Measurements from ENCODE around the gene ABCA13.

ABCA13 gene

DNA sequence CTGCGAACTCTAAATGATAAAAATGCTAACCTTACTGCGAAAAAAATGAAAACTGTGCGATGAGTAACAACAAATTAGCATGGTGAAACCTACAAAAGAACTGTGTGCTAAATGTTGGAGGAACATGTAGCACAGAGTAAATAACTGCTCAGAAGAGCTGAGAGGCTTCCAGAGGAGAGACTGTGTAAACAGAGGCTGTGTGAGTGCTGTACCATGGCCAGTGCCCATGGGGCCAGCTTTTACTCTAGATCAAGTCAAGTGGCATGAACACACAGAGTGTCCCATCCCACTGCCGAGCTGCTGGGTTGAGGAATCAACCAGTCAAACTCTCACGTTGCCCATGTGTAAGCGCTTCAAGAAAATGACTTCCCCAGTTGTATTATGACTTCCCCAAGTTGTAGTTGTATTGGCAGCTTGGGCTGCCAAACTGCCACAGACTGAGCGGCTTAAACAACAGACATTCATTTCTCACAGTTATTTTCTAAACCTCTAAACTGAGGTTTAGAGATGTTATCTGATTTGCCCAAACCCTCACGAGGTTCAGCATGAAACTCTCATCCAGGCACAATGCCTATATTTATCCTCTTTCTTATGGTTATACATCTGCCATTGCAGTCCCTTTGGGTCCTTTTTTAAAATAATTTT, 270.7 kb downstream of the ABCA13 start:
- no peaks in the 10 kb centered on the region for H3K27me3 ChIP-seq (ENCODE audit: control insufficient read depth, insufficient read depth, low read length)
- H3K4me3 ChIP-seq (ENCODE audit: low read length) = no peak overlapping the region
- H3K9ac ChIP-seq (ENCODE audit: low read length) = no peak overlapping the region
- H3K36me3 ChIP-seq (ENCODE audit: control insufficient read depth, insufficient read depth, low read length) = no peaks in the 10 kb centered on the region
- H3K27ac ChIP-seq (ENCODE audit: low read depth, low read length) = no peak overlapping the region
- no peaks in the 10 kb centered on the region for H3K4me1 ChIP-seq (ENCODE audit: control insufficient read depth, insufficient read depth, low read length)

DNA sequence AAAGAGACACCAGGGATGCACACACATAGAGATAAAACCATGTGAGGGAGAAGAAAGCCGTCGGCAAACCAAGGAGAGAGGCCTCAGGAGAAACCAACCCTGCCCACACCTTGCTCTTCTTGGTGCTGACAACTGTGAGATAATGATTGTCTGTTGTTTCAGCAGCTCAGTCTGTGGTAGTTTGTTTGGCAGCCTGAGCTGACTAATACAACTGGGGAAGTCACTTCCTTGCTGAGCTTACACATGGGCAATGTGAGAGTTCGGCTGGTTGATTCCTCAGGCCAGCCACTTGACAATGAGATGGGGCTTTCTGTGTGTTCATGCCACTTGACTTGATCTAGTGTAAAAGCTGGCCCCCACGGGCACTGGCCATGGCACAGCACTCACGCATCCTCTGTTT, 271.8 kb downstream of the ABCA13 start:
- Histone ChIP-seq H3K4me3 (ENCODE audit: low read length) (no peak overlapping the region), H3K9ac (ENCODE audit: low read length) (no peak overlapping the region), H3K4me1 (ENCODE audit: control insufficient read depth, insufficient read depth, low read length) (no peaks in the 10 kb centered on the region)

DNA sequence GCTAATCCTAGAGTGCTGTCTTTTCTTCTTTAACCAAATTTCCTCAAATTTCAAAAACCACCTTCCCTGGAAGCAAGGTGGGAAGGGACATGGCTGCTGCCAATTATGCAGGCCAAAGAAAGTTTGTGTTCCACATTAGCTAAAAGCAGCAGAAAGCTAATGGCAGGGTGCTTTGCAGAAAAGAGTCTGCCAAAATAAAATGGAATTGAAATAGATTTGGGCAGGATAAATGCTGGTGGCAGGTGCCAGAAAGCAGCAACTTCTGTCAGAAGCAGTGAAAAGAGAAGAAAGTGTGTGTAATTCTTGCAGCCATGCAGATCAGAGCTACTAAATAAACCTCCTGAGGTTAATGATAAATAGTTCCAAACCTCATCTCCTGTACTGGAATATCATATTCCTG, 275.5 kb downstream of the ABCA13 start:
- H3K27ac ChIP-seq (ENCODE audit: low read depth, low read length) = no peak overlapping the region
- H3K4me1 ChIP-seq (ENCODE audit: control insufficient read depth, insufficient read depth, low read length) = no peaks in the 10 kb centered on the region
- no peaks in the 10 kb centered on the region for H3K27me3 ChIP-seq (ENCODE audit: control insufficient read depth, insufficient read depth, low read length)
- H3K36me3 ChIP-seq (ENCODE audit: control insufficient read depth, insufficient read depth, low read length) = no peaks in the 10 kb centered on the region
- H3K9ac ChIP-seq (ENCODE audit: low read length) = no peak overlapping the region
- no peak overlapping the region for H3K4me3 ChIP-seq (ENCODE audit: low read length)

More for the DNA sequence above, 271.8 kb downstream of the ABCA13 start:
- Histone ChIP-seq H3K36me3 (ENCODE audit: control insufficient read depth, insufficient read depth, low read length) (no peaks in the 10 kb centered on the region), H3K27me3 (ENCODE audit: control insufficient read depth, insufficient read depth, low read length) (no peaks in the 10 kb centered on the region), H3K27ac (ENCODE audit: low read depth, low read length) (no peak overlapping the region)

DNA sequence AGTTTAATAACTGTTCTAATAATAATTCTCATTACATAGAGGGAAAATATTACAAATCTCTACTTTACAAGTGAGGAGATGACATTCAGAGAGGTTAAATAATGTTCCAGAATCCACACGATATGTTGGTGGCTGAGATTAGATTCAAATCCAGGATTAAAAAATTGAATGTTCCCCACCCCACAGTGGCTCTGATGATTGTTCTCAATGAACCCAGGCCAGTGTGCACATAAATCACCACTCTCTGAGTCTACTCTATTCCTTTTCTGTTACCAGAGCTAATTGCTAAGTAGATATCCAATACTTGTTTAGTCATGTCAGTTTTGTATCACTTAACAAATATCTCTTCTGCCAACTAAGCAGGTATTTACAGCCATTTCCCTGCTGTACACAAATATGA, 281.0 kb downstream of the ABCA13 start:
- H3K36me3 ChIP-seq (ENCODE audit: control insufficient read depth, insufficient read depth, low read length) = no peaks in the 10 kb centered on the region
- H3K27me3 ChIP-seq (ENCODE audit: control insufficient read depth, insufficient read depth, low read length) = no peaks in the 10 kb centered on the region

DNA sequence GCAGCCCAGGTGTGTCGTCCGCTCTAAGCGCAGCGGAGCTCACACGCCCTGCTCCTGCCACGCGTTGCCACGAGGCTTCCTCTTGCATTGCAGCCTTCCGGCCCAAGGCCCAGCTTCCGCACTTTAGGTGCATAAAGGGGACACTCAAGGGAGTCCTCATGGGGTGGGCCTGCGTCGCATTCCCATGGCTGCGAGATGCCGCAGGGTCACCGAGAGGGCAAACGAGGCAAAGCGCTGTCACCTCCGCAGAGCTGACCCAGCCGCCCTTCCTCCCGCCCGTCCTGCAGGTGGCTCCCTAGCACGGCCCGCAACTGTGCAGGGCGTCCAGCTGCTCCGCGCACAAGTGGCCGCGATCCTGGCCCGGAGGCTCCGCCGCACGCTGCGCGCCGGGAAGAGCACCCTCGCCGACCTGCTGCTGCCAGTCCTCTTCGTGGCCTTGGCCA, 283.5 kb downstream of the ABCA13 start:
- H3K27me3 ChIP-seq (ENCODE audit: control insufficient read depth, insufficient read depth, low read length) = no peaks in the 10 kb centered on the region
- H3K4me3 ChIP-seq (ENCODE audit: low read length) = no peak overlapping the region
- no peaks in the 10 kb centered on the region for H3K4me1 ChIP-seq (ENCODE audit: control insufficient read depth, insufficient read depth, low read length)
- H3K36me3 ChIP-seq (ENCODE audit: control insufficient read depth, insufficient read depth, low read length) = no peaks in the 10 kb centered on the region
- H3K27ac ChIP-seq (ENCODE audit: low read depth, low read length) = no peak overlapping the region
- no peak overlapping the region for H3K9ac ChIP-seq (ENCODE audit: low read length)

More for the DNA sequence above, 281.0 kb downstream of the ABCA13 start:
- Histone ChIP-seq H3K9ac (ENCODE audit: low read length) (no peak overlapping the region), H3K27ac (ENCODE audit: low read depth, low read length) (no peak overlapping the region), H3K4me1 (ENCODE audit: control insufficient read depth, insufficient read depth, low read length) (no peaks in the 10 kb centered on the region), H3K4me3 (ENCODE audit: low read length) (no peak overlapping the region)

DNA sequence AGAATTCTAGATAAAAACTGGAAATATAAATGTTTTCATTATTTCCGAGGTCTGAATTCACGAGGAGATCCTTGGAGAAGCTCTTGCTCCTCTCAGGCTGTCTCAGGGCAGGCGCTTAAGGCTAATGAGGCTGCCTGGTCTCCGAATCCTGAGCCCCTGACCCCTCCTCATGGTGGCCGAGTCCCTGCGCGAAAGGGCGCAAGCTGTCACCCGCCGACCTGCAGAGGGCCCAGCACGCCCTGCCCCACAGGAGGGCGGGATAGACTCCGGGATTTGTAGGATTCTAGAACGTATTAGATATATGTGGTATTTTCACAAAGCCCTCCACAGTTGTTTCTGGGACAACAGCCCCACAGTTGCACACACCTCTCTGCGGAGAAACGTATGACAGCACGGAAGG, 284.1 kb downstream of the ABCA13 start:
- no peaks in the 10 kb centered on the region for H3K36me3 ChIP-seq (ENCODE audit: control insufficient read depth, insufficient read depth, low read length)
- no peak overlapping the region for H3K4me3 ChIP-seq (ENCODE audit: low read length)
- H3K27ac ChIP-seq (ENCODE audit: low read depth, low read length) = no peak overlapping the region
- no peak overlapping the region for H3K9ac ChIP-seq (ENCODE audit: low read length)
- no peaks in the 10 kb centered on the region for H3K4me1 ChIP-seq (ENCODE audit: control insufficient read depth, insufficient read depth, low read length)
- H3K27me3 ChIP-seq (ENCODE audit: control insufficient read depth, insufficient read depth, low read length) = no peaks in the 10 kb centered on the region

DNA sequence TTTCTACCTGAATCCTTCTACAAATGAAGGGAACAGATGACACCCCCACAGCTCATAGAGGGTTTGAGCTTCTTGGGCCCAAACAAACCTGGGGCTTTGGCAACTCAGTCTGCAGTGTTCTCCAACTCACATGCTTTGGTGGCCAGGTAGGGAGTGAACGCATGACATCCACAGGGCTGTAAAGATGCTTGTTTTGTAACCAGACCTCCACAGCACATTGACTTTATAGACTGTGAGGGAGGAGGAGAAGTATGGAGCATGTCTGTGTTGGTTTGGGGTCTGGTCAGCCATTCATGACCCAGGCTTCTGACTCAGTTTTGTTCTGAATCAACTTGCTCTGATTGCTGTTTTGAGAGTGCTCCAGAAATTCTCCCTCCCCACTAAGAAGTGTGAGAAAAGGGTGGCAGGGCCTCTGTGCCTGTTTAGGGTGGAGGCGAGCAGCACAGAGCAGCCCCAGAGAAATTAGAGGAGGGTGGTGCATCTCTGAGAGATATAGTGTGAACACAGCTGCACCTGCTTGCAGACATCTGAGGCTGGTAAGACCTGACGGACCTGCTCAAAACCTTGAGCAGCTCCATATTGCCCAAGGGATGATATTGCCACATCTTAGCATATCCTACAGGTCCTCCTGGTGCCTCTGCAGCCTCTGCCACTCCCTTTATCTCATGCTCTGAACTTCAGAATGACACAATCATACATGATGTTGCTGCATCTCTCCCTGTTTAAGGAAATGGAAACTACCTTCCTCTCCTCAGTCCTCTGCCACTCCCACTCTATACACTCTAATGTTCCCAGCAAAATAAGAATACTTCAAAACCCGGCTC, 287.7 kb downstream of the ABCA13 start:
- H3K4me3 ChIP-seq (ENCODE audit: low read length) = no peak overlapping the region
- no peaks in the 10 kb centered on the region for H3K36me3 ChIP-seq (ENCODE audit: control insufficient read depth, insufficient read depth, low read length)
- no peaks in the 10 kb centered on the region for H3K4me1 ChIP-seq (ENCODE audit: control insufficient read depth, insufficient read depth, low read length)
- H3K27me3 ChIP-seq (ENCODE audit: control insufficient read depth, insufficient read depth, low read length) = no peaks in the 10 kb centered on the region
- no peak overlapping the region for H3K9ac ChIP-seq (ENCODE audit: low read length)
- H3K27ac ChIP-seq (ENCODE audit: low read depth, low read length) = no peak overlapping the region

DNA sequence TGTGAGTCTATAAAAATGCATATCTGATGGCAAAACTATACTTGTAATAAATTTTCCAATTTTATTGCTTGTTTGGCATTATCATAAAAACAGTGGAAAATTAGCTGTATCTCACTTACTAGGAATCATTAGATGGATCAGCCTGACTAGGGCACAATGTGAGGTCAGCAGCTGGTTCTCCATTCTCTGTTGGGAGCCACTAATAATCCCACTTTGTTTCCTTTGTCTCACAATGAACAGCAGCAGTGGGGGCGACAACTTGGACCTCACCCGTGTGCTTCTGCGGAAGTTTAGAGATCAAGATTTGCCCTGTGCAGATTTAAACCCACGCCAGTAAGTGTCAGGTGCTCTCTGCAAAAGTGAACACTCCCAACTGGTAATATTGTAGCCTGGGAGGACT, 295.5 kb downstream of the ABCA13 start:
- H3K27ac ChIP-seq (ENCODE audit: low read depth, low read length) = no peak overlapping the region
- H3K4me3 ChIP-seq (ENCODE audit: low read length) = no peak overlapping the region
- H3K9ac ChIP-seq (ENCODE audit: low read length) = no peak overlapping the region
- H3K27me3 ChIP-seq (ENCODE audit: control insufficient read depth, insufficient read depth, low read length) = no peaks in the 10 kb centered on the region
- H3K4me1 ChIP-seq (ENCODE audit: control insufficient read depth, insufficient read depth, low read length) = no peaks in the 10 kb centered on the region
- H3K36me3 ChIP-seq (ENCODE audit: control insufficient read depth, insufficient read depth, low read length) = no peaks in the 10 kb centered on the region

DNA sequence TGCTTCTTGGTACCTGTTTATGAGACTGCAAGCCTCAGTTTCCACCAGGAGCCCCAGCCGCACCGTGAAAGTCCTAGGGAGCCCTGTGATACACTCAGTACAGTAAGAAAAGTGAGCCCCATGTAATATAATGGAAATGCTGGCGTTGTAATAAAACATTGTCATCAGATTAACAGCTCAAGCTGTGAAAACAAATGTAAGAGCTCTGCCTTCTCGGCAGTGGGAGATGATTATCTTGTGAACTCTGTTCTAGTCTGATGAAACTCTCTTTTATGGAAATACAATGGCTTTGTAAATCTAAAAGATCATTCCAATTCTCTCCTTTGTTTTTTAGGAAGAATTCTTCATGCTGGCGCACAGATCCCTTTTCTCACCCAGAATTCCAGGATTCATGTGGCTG, 299.9 kb downstream of the ABCA13 start:
- no peaks in the 10 kb centered on the region for H3K36me3 ChIP-seq (ENCODE audit: control insufficient read depth, insufficient read depth, low read length)
- no peaks in the 10 kb centered on the region for H3K27me3 ChIP-seq (ENCODE audit: control insufficient read depth, insufficient read depth, low read length)
- no peaks in the 10 kb centered on the region for H3K4me1 ChIP-seq (ENCODE audit: control insufficient read depth, insufficient read depth, low read length)
- H3K4me3 ChIP-seq (ENCODE audit: low read length) = no peak overlapping the region
- H3K9ac ChIP-seq (ENCODE audit: low read length) = no peak overlapping the region
- H3K27ac ChIP-seq (ENCODE audit: low read depth, low read length) = no peak overlapping the region

DNA sequence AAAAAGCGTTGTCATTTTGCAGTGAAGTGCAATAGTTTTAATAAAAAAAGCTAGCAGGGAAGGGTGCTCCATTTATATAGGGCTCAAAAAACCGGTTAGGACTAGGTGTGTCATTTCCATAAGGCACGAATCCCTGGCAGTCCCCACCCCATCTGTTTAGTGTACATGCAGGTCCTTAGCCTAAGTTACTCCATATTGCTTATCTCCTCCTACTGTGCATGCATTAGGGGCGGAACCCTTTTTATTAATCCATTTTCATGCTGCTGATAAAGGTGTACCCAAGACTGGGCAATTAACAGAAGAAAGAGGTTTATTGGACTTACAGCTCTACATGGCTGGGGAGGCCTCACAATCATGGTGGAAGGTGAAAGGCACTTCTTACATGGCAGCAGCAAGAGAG, 301.4 kb downstream of the ABCA13 start:
- H3K27ac ChIP-seq (ENCODE audit: low read depth, low read length) = no peak overlapping the region
- H3K4me1 ChIP-seq (ENCODE audit: control insufficient read depth, insufficient read depth, low read length) = no peaks in the 10 kb centered on the region
- no peak overlapping the region for H3K4me3 ChIP-seq (ENCODE audit: low read length)
- H3K9ac ChIP-seq (ENCODE audit: low read length) = no peak overlapping the region
- no peaks in the 10 kb centered on the region for H3K27me3 ChIP-seq (ENCODE audit: control insufficient read depth, insufficient read depth, low read length)
- H3K36me3 ChIP-seq (ENCODE audit: control insufficient read depth, insufficient read depth, low read length) = no peaks in the 10 kb centered on the region

DNA sequence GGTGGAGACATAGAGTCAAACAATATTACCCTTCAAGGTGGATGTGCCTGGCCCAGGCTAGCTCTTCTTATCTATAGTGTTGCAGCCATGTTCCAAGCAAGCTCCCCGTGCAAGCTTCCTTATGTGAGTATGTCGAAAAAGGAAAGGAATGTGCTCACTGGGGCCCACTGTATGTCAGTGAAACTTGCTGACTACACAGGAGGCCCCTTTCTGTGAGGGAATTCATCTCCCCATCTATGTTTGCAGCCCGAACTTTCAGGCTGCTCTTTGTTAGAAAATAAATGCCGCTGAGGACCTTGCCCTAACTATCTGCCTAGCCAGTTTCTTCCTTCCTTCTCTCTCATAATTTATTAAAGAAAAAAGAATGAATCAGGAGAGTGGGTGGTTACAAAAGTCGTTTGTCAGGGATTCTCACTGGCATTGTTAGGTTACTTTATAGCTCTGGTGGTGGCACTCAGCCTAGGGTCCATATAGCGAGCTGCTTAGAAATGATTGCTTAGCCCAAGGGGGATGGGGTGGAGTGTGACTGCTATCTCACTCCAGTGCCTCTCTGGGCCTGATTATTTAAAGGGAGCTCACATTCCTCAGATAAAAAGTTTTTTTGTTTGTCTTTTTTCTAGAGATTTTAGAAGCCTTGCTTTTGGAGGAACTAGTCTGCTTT, 302.1 kb downstream of the ABCA13 start:
- no peaks in the 10 kb centered on the region for H3K4me1 ChIP-seq (ENCODE audit: control insufficient read depth, insufficient read depth, low read length)
- no peaks in the 10 kb centered on the region for H3K36me3 ChIP-seq (ENCODE audit: control insufficient read depth, insufficient read depth, low read length)
- no peak overlapping the region for H3K27ac ChIP-seq (ENCODE audit: low read depth, low read length)
- no peak overlapping the region for H3K9ac ChIP-seq (ENCODE audit: low read length)
- no peaks in the 10 kb centered on the region for H3K27me3 ChIP-seq (ENCODE audit: control insufficient read depth, insufficient read depth, low read length)
- H3K4me3 ChIP-seq (ENCODE audit: low read length) = no peak overlapping the region

DNA sequence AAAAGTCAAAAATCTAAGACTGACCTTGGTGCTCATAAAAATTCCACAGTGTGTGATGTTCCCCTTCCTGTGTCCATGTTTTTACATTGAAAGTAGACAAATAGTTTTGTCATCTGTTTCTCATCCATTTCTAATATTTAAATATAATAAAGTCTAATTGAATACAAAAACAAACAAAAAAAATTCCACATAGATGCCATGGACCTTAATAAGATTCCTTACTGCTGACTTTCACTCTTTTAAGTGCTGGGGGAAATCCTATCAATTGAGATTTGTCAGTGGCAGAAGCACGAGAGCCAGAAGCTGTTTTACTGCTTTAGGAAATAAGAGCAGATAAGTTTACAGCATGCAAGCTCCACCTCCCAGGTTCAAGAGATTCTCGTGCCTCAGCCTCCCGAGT, 310.0 kb downstream of the ABCA13 start:
- Histone ChIP-seq H3K4me3 (ENCODE audit: low read length) (no peak overlapping the region), H3K36me3 (ENCODE audit: control insufficient read depth, insufficient read depth, low read length) (no peaks in the 10 kb centered on the region), H3K9ac (ENCODE audit: low read length) (no peak overlapping the region), H3K27me3 (ENCODE audit: control insufficient read depth, insufficient read depth, low read length) (no peaks in the 10 kb centered on the region), H3K4me1 (ENCODE audit: control insufficient read depth, insufficient read depth, low read length) (no peaks in the 10 kb centered on the region), H3K27ac (ENCODE audit: low read depth, low read length) (no peak overlapping the region)

Data from rectal smooth muscle tissue (tissue), 1 donor.